Sigmoid colon (tissue), 4 donors: Measurements from ENCODE around the gene MCOLN3.

Experiments used
- POLR2A ChIP-seq, 2 donors: fragments of 450-650 bp; IDR thresholded peaks; one replicate each; pipeline ENCODE4 v1.6.1; 2016; ENCODE audit warnings: antibody characterized with exemption in 2 of 2, mild to moderate bottlenecking in 2 of 2, moderate library complexity in 2 of 2
- POLR2AphosphoS5 ChIP-seq, 4 donors: sonication (generic); formaldehyde crosslinking; IDR thresholded peaks; one replicate each; pipeline ENCODE4 v1.6.1; 2017; ENCODE audit warnings: antibody characterized with exemption in 4 of 4
- TF ChIP-seq, protein P1 (sequence below), 4 experiments: fragments of 450-650 bp in 3 of 4; fragments of 200-600 bp in 1 of 4; IDR thresholded peaks; one replicate each; pipeline ENCODE4 v1.5.1; 2016 to 2019; ENCODE audit warnings: antibody characterized with exemption in 4 of 4, mild to moderate bottlenecking in 3 of 4, moderate library complexity in 2 of 4

- TF ChIP-seq POLR2AphosphoS5 (IDR thresholded peaks at IDR 0.05) (no peak), POLR2A (IDR thresholded peaks at IDR 0.05) (no peak)
- TF ChIP-seq, protein P1, sequence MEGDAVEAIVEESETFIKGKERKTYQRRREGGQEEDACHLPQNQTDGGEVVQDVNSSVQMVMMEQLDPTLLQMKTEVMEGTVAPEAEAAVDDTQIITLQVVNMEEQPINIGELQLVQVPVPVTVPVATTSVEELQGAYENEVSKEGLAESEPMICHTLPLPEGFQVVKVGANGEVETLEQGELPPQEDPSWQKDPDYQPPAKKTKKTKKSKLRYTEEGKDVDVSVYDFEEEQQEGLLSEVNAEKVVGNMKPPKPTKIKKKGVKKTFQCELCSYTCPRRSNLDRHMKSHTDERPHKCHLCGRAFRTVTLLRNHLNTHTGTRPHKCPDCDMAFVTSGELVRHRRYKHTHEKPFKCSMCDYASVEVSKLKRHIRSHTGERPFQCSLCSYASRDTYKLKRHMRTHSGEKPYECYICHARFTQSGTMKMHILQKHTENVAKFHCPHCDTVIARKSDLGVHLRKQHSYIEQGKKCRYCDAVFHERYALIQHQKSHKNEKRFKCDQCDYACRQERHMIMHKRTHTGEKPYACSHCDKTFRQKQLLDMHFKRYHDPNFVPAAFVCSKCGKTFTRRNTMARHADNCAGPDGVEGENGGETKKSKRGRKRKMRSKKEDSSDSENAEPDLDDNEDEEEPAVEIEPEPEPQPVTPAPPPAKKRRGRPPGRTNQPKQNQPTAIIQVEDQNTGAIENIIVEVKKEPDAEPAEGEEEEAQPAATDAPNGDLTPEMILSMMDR (IDR thresholded peaks at IDR 0.05), result no peak
These were observed 57.0 kb downstream of the MCOLN3 start for GRCh38 chr1:84991097-84991920.
